Measurements from ENCODE around the gene ZWILCH.

GRCh38 chr15:66491846-66492245 lies 13.3 kb upstream of the ZWILCH start:
- TF ChIP-seq YY1 (IDR thresholded peaks at IDR 0.05; ENCODE audit: low read depth): no peak
- no peak for TF ChIP-seq CTCF (IDR thresholded peaks at IDR 0.05)
- TF ChIP-seq, protein P1, sequence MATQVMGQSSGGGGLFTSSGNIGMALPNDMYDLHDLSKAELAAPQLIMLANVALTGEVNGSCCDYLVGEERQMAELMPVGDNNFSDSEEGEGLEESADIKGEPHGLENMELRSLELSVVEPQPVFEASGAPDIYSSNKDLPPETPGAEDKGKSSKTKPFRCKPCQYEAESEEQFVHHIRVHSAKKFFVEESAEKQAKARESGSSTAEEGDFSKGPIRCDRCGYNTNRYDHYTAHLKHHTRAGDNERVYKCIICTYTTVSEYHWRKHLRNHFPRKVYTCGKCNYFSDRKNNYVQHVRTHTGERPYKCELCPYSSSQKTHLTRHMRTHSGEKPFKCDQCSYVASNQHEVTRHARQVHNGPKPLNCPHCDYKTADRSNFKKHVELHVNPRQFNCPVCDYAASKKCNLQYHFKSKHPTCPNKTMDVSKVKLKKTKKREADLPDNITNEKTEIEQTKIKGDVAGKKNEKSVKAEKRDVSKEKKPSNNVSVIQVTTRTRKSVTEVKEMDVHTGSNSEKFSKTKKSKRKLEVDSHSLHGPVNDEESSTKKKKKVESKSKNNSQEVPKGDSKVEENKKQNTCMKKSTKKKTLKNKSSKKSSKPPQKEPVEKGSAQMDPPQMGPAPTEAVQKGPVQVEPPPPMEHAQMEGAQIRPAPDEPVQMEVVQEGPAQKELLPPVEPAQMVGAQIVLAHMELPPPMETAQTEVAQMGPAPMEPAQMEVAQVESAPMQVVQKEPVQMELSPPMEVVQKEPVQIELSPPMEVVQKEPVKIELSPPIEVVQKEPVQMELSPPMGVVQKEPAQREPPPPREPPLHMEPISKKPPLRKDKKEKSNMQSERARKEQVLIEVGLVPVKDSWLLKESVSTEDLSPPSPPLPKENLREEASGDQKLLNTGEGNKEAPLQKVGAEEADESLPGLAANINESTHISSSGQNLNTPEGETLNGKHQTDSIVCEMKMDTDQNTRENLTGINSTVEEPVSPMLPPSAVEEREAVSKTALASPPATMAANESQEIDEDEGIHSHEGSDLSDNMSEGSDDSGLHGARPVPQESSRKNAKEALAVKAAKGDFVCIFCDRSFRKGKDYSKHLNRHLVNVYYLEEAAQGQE (IDR thresholded peaks at IDR 0.05; ENCODE audit: low read depth, low read length): no peak
- TF ChIP-seq GABPA (IDR thresholded peaks at IDR 0.05; ENCODE audit: low read depth): no peak
- TF ChIP-seq TEAD4 (IDR thresholded peaks at IDR 0.05; ENCODE audit: borderline replicate concordance, insufficient read depth): no peak
